HG03175 (cell line): ENCODE data around the gene TLNRD1.

Source experiments
- ATAC-seq: cut with Tn5 transposase; IDR thresholded peaks from one replicate; pipeline ENCODE4 v1.9.1; 2021; ENCODE audit warnings: mild to moderate bottlenecking, moderate library complexity; ENCODE audit not compliant: unreplicated experiment

TLNRD1 gene

DNA sequence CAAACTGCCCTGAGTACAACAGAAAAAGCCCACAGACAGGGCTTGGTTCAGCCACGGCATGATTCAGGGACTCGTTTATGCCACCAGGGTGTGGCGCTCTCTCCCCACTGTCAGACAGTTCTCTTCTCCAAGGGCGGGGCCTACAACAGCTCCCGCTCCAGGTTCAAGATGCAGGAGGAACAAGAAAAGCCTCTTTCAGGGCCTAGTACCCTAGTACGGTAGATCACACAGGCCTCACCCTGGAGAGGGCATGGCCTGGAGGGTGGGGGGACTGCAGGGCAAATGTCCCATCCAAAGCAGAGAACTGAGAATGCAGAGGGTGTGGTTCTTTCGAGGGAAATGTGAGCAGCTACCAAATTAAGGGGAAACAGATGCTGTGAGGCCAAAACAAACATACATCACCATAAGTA, 23.1 kb upstream of the TLNRD1 start:
- ATAC-seq, result peak; percentile 57

DNA sequence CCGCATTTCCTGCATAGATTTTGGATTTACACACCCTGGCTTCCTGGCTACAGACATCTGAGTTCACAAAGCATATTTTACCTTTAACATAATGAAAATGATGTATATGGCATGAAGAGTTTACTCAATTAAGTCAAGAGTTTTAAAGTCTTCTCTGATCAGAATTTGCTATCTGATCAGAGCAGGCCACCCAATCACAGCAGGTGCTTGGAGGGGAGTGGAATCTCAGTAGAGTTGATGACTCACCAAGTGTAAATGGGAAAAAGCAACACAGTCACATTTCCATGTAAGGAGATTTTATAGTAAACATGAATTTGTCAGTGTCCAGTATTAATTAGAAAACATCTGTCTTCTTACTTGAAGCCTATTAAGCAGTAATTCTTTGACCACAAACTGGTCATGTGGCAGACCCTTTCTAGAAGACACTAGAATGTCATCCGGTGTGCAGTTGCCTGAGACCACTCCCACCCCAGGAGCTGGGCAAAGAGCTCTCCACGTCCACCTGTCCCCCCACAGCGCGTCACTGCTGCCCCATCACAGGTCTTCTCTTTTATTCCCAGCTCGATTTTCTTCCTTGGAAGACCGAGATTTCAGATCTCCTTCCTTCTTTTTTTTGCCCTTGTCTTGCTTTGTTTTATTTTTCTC, 21.9 kb upstream of the TLNRD1 start:
- ATAC-seq, result no peak

DNA sequence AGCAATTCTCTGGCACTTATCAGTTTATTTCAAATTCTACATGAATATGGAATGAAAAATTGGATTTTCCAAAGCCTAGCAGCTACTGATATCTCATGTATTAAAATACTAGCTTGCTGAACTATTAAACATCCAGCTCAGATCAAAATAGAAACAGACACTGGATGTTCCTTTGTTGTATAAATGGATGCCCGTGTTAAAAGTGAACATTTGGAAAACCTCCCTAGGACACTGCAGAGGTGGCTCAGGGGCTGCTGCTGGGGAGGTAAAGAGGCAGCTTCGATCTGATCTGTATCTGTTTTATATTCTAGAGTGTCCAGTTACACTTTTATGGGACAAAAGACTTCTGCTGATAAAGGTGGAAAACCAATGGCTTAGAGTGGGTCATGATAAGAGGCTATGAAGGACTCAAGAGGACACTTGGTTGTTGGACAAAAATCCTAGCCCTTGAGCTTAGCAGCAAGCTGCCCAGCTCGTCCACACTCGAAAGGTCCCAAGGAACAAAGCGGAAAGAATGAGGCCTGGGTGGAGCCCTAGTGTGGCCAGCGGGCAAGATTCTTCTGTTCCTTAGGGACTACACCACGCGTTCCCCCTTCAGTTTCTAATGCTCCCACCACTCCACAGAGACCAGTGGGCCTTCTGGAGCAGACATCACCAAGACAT, 21.1 kb upstream of the TLNRD1 start:
- ATAC-seq, result no peak

DNA sequence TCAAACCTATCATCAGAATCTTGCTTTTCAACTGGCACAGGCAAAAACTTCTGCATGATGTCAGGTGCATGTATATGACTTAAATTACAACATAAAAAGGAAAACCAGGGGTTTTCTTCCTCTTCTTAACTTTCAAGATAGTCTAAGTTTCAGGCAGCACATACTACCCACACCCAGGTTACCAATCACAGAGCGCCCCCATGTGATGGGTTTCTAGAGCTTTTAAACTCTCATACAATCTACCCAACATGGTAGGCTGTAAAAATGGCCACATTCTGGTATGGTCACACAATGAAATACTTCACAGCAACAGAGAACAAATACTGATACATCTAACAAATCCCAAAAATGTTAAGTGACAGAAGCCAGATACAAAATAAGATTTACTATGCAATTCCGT, 18.5 kb upstream of the TLNRD1 start:
- no peak for ATAC-seq

DNA sequence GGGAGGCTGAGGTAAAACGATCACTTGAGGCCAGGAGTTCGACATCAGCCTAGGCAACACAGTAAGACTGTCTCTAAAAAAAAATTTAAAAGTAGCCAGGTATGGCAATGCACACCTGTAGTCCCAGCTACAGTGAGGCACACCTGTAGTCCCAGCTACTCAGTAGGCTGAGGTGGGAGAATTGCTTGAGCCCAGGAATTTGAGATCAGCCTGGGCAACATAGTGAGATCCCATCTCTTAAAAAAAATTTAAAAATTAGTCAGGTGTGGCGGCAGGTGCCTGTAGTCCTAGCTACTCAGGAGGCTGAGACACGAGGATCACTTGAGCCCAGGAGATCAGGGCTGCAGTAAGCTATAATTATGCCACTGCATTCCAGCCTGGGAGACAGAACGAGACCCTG, 17.9 kb upstream of the TLNRD1 start:
- ATAC-seq, result no peak

DNA sequence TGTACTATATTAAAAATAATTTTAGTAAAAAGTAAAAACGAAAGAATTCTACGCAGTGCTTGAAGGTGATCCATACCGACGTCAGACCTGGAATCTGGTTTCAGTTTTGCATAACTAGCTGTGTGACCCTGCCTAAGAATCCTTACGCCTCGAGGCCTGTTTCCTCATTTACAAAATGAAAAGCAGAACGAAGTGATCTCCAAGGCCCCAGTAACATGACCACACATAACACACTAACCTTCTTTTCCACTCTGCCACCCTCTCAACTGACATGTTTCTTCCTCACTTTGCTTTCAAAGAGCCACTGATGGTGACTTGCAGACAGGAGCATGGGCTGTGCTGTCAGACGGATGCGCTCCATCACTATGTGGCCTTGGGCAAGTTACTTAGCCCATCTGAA, 15.9 kb upstream of the TLNRD1 start:
- ATAC-seq, result no peak

DNA sequence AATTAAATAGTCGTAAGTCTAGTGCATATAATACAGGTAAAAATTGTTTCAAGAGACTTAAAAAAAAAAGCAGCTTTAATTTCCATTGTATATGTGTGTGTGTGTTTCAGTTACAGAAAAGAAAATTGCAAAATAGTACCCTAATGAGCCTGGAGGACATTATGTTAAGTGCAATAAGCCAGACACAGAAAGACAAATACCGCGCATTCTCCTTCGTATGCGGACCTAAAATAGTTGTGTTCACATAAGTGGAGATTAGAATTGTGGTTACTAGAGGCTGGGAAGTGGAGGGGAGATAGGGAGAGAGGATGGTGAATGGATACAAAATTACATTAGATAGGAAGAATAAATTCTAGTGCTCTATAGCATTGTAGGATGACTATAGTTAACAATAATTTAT, 14.7 kb upstream of the TLNRD1 start:
- no peak for ATAC-seq

DNA sequence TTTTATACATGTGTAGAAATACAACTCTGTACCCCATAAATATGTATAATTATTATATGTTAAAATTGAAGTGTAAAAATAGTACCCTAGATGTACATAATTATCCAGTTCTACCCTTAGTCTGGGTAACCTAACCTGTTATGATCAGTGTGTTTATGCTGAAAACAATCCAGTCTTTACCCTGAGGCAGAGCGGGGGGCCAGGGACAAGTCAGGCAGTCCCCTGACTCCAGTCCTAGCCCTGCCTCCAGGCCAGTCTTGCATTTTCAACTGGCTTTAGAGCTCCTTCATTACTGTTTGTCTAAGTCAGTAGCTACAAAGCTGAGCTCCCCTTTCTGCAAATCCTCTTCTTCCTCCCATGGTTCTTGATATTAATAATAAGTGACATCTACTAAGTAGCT, 14.2 kb upstream of the TLNRD1 start:
- no peak for ATAC-seq

DNA sequence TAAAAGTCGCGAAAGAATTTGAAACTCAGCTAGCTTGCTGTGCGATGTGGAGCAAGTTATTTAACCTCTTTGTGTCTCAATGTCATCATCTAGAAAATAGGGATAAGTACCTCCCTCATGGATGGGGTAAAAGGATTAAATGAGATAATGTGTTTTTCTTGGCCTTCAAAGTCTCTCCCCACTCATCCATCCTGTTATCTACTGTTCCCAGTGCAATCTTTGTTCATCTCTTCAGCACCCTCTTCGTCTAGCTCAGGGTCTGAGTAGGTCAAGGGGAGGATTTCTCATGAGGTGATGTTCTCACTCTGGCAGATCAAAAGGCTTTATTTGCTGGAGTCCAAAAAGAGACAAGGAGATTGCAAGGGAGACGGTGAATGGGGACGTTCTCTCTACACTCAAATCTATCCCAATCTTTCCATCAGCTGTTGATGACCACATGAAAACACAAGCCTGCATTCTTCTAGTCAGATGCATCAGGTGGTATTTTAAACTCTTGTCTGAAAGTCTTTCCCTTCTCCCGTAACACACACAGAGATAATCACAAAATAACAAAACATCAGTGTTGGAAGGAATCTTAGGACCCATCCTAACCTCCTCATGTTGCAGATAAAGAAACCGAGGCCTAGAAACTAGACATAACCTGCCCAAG, 12.5 kb upstream of the TLNRD1 start:
- ATAC-seq, result no peak

DNA sequence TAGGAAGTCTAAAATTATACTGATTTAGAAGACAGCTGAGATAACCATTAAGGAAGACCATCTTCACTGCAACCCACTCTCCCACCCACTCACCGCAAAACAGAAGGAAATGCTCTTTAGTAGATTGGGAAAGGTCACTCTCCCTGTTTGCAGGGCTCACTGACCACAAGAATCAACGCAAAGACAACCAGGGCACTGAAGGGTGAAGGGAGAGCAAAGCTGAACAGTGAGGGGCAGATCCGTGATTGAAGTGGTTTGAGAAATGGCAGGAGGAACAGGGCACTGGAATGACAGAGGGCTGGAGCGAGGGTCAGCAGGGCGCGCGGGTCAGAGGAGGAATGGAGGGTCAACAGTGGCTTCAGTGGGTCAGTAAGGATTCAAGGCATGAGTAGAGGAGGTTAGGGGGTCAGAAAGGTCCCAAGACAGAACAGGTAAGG, 11.6 kb upstream of the TLNRD1 start:
- ATAC-seq, result no peak

DNA sequence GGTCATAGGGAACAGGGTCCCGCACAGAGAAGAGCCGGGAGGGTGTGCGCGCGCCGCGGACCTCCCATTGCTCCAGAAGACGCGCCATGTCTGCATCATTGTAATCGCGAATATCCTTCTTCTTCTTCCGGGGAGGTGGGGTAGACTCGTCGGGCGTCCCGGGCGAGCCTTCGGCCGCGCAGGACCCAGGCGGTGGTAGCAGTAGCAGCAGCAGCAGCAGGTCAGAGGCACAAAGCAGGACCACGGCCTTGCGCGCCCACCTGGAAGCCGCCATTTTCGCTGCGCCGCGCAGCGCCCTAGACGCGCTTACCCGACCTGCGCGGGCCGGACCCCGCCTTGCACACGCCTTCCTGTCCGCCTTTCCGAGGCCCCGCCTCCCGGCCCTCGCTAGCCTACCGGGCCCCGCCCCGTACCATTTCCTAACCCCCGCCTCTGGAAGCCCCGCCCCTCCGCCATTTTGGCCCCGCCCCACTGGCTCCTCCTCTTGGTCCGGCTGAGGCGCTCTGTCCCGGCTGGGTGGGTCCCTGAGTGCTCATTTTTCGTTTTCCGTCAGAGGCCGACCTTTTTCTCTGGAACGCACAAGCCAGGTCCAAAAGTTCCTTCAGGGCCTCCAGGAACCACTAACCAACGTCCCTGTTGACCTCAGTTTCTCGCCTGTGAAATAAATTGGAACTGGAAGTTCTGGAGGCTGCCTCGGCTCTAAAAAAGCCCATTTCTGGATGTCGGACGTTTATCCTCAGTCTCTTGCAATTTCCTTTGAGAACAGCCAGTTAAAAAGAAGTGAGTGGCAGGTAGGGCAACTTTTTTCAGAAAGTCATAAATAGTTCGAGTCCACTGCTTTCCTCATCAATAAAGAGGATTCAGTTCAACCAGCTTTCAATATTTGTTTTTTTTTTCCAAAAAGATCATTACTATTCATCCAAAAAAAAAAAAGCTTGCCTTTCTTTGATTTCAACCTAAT, 10.9 kb upstream of the TLNRD1 start, which contains the start of gene MESD:
MESD (minus strand) TSS at position 302 of the 961 bp plus-strand sequence; CDS start at position 274, 28 bp downstream.
- peak; percentile 97 for ATAC-seq

DNA sequence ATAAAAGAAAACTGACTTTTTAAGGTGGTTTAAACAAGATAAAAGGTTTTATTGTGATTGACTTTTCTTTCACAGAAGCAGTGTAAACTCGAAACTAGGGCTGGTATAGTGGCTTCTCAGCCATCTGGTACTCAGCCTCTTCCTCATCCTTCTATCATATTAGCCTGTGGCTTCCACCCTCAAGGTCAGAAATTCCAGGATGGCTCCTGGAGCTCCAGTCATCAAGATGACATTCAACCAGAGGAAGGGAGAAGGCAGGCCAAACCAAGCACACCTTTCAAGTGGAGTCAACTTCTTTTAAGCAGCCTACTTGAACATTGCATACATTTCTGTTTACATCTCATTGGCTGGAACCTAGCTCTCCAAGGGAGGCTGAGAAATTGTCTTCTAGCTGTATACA, 9.8 kb upstream of the TLNRD1 start:
- ATAC-seq, result no peak

DNA sequence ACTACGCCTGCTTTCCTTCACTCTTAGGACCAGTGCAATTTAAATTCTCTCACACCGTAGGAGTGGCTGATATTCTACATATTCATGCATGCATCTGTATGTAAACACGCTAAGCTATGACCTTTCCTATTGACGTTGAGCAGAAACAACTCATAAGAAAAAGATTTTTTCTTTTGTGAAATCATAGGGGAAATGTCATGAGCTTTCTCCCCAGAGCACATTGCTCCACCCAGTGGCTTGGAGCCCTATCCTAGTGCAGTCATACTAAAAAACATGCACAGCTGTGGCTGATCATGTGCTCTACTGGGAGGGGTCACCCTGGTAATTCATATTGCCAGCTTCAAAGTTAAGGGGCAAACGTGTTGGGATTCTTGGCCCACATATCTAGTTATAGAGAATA, 9.3 kb upstream of the TLNRD1 start:
- no peak for ATAC-seq

DNA sequence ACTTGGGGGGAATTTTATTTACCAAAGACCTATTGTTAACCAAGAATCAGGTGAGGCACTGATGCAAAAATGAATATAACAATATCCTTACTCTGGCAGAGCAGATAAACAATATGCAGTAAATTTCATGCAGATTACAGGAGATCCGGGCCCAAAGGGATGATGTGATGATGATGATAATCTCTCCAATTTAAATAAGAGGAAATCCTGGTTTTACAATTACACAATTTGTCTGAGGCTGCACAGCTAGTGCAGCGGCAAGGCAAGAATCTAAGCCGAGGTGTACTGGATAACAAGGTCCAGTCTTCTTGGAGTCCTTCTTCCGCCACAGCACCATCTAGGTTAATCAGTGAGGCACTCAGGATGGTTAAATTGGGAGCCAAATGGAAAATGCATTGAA, 8.7 kb upstream of the TLNRD1 start:
- ATAC-seq, result no peak

DNA sequence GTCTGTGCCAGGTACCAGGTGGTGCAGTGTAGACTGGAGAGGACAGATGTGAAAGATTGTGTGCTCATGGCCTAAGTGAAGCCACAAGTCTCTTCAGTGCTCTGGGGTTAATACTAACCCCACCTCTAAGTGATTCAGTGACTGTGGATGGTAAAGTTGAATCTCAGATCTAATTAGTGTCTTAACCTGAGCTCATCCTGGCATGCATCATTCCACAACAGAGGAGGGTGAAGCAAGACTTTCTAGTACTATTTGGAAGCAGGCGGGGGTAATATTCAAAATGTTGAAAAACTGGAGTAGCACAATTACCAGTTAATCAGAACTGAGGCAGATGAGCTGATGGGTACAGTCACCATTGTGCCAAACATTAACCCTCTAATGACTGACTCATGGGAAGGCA, 8.3 kb upstream of the TLNRD1 start:
- no peak for ATAC-seq

DNA sequence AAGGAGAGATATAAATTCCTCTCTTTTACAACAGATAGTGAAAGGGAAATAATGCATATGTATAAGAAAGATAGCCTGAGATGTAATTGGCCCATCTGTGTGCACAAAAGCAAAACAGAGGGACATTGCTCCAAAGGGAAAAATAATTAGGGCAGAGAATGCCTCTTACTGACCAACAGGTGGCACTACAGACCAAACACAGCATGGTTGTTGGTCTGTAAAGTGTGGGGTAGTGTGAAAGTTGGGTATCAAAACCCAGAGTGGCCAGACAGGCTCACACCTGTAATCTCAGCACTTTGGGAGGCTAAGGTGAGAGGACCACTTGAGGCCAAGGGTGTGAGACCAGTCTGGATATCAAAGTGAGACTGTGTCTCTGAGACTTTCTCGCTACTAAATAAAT, 4.5 kb upstream of the TLNRD1 start:
- no peak for ATAC-seq

DNA sequence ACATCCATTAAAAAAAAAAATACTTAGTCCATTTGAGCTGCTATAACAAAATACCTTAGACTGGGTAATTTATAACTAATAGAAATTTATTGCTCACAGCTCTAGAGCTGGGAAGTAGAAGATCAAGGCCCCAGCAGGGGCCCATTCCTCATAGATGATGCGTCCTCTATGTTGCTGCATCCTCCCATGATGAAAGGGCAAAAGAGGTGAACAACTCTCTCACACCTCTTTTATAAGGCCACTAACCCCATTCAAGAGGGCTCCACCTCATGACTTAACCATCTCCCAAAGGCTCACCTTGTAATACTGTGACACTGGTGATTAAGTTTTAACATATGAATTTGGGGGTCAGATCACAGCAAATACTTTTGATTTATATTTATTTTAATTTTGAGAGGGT, 3.0 kb upstream of the TLNRD1 start:
- ATAC-seq, result no peak

DNA sequence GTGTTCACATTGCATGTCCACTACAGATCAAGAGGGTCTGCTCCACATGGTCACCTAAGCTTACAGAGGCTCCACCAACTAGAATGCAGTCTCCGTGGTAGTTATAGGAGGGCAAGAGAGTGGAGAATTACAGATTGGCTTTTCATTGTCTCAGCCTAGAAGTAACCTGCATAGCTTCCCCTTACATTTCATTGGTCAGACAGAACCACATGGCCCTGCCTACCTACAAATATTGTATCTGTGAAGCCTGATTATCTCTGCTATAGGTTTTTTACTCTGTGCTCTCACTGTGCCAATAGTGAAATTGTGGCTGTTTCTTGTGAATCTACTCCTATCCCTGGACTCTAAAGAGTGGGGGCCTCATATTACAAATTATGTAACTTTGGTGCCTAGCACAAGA, 2.5 kb upstream of the TLNRD1 start:
- ATAC-seq, result no peak

DNA sequence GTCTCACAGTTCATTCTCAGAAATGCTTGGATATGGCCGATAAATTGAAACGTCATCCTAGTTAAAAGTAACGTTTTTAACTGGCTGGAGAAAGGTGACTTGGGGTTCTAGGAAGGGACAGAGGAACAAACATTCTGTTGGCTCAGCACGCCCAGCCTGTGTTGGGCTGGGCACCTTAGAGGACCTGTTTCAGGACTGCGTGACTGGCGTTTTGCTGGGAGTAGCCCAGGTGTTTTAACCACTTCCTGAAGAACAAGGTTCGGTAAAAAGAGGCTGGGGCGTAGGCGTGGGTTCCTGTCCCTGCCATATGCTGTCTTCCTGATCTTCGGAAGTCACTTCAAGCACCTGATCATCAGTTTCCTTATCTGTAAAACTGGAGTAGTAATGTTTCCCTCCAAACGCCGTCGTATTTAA, 1.1 kb upstream of the TLNRD1 start:
- peak; percentile 26 for ATAC-seq

DNA sequence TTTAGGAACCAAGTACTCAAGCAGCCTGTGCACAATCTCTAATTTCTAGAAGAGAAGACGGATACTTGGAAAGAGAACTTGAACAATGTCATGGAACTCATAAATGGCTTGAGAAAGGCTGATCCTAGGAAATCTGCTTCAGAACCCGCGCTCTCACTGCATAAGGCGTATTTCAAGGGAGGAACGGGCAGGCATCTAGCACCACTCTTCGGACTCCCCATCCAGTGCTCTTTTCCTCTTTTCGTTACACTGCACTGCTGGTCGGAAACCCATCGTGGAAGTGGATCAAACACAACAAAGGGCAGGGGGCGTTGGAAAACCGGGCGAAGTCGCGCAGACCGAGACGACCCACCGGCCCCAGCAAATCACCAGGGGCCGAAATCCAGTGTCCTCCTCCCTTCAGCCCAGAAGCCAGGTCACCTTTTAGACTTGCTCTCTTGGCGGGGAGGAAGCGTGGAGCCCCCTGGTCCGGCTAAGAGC, 539 bp upstream of the TLNRD1 start:
- ATAC-seq, result no peak
